Uterine smooth muscle cell (primary cell): Measurements from ENCODE around the gene ARID4B. TPM values are rescaled to one million over a fixed set of nuclear protein-coding genes. Genes with fewer than 3 reads are reported as not detected.

Source experiments
- total RNA-seq: library from RNA; depleted of rRNA; stranded (reverse); fragments of >200 nt; gene quantifications from 2 replicates; pipeline ENCODE4 v1.2.3, GENCODE V29; 2014

ARID4B gene
- total RNA-seq = 34.5 and 37.2 TPM in 2 replicates

GRCh38 chr1:235327559-235328270 is at the start of gene ARID4B:
ARID4B (minus strand) TSS chr1:235328179; CDS start chr1:235326919, 1,260 bp downstream.

GRCh38 chr1:235367000-235367908 is 39.3 kb upstream of the ARID4B start, which contains the start of gene TBCE:
TBCE (plus strand) TSS chr1:235367427; CDS start chr1:235380050, 12,623 bp downstream.

GRCh38 chr1:235328271-235329138 is 526 bp upstream of the ARID4B start, which contains the start of gene GGPS1:
GGPS1 (plus strand) TSS chr1:235328570; CDS start chr1:235335265, 6,695 bp downstream.

GRCh38 chr1:235160957-235161684 is 166.9 kb downstream of the ARID4B start, which contains the start of gene RBM34:
RBM34 (minus strand) TSS chr1:235161250; CDS start chr1:235161226, 24 bp downstream.

GRCh38 chr1:235128456-235129328 is 199.3 kb downstream of the ARID4B start, which contains the start of gene TOMM20:
TOMM20 (minus strand) TSS chr1:235128837; CDS start chr1:235128715, 122 bp downstream.

Other genes with a start within 250 kb of the ARID4B start
- gene TOMM20, start 199.3 kb downstream of the ARID4B start, total RNA-seq = 94.8 and 102 TPM in 2 replicates
- gene RBM34, start 166.9 kb downstream of the ARID4B start, total RNA-seq = 55.3 and 65.9 TPM in 2 replicates
- 20.3 and 26.4 TPM in 2 replicates for gene GGPS1, start 391 bp upstream of the ARID4B start, total RNA-seq
- gene TBCE, start 39.2 kb upstream of the ARID4B start, total RNA-seq = 26.1 and 35.3 TPM in 2 replicates
- gene B3GALNT2, start 176.3 kb upstream of the ARID4B start, total RNA-seq = 58.4 and 63.1 TPM in 2 replicates